ENCODE data around the gene GGT5.
"Not testable (repeated sequence)": the region's sequence is repeated elsewhere in the genome, so short reads cannot be mapped to it uniquely, and the experiment has no call there.

Gene GGT5

DNA sequence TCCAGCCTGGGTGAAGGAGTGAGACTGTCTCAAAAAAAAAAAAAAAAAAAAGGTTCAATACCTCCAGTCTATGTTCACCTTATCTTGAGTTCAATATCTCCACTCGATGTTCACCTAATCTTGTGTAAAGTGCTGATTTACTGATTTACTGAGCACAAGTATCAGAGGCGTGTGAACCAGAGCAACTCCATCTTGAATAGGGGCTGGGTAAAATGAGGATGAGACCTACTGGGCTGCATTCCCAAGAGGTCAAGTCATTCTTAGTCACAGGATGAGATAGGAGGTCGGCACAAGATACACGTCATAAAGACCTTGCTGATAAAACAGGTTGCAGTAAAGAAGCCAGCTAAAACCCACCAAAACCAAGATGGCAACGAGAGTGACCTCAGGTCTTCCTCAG lies 41.0 kb downstream of the GGT5 start:
- DNase-seq (ENCODE audit: low read depth, low spot score): not testable (repeated sequence)

DNA sequence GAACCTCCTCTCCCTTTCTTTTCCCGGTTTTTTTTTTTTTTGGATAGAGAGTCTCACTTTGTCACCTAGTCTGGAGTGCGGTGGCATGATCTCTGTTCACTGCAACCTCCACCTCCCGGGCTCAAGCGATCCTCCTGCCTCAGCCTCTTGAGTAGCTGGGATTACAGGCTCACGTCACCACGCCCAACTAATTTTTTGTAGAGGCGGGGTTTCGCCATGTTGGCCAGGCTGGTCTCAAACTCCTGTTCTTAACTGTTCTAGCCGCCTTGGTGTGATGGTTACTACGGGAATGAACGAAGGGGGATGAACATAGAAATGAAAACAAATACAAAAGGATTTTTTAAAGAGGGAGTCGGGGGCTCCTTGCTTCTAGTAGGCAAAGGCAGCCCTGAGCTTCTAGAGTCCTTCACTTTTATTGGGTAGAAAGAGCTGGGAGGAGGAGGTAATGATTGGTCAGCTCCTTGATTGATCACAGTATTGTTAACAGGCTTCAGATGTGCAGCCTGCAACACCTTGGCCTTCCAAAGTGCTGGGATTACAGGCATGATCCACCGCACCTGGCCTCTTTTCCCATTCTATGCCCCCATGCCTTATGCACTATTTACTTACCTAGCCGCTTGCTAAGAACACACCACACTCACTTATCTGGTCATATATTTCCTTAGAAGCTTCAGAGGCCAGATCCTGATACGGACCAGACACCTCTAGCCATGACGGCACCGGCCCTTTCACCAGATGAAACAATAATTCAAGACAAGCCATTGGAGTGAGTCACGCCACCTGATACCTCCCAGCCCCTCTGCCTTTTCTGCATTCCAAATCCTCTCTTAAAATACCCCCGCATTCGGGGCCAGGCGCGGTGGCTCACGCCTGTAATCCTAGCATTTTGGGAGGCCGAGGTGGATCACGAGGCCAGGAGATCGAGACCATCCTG lies 42.9 kb downstream of the GGT5 start:
- no peak for DNase-seq (ENCODE audit: low read depth, low spot score)

DNA sequence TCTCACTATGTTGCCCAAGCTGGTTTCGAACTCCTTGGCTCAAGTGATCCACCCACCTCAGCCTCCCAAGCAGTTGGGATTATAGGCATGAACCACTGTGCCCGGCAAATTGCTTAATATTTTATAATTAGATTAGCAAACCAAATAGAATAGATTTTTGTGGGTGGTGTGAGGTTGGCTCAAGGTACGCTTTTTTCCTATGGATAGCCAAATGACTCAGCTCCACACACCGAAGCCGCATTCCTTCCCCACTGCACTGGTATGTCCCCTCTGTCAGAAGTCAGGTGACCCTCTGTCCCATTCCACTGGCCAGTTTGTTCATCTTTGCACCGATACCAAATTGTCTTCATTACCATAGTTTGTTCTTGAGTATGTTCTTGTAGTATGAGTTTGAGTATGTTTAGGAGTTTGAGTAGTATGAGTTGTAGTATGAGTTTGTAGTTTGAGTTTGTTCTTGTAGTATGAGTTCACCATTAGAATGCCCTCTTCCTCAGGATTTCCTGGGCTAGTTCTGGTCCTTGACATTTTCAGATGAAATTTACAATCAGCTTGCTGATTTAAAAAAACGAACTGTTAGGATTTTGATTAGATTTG lies 44.2 kb downstream of the GGT5 start:
- no peak for DNase-seq (ENCODE audit: low read depth, low spot score)

DNA sequence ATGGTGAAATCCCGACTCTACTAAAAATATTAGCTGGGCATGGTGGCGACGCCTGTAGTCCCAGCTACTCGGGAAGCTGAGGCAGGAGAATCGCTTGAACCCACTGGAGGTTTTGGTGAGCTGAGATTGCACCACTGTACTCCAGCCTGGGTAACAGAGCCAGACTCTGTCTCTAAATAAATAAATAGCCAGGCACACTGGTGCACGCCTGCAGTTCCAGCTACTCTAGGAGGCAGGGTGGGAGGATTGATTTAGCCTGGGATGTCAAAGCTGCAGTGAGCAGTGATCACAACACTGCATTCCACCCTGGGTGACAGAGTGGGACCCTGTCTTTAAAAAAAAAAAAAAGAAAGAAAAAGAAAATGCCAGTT lies 46.2 kb downstream of the GGT5 start:
- no peak for DNase-seq (ENCODE audit: low read depth, low spot score)

DNA sequence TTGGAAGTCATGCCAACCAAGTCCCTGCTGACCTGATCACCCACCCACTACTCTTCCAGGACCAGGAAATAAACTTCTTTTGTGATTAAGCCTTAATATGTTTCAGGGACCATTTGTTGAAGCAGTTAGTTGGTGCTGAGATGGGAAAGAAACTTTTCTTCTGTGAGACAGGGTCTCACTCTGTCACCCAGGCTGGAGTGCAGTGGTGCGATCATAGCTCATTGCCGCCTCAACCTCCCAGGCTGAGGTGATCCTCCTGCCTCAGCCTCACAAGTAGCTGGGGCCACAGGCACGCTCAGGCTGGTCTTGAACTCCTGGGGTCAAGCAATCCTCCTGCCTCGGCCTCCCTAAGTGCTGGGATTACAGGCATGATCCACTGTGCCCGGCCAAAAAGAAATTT lies 53.0 kb downstream of the GGT5 start:
- DNase-seq (ENCODE audit: low read depth, low spot score): no peak

DNA sequence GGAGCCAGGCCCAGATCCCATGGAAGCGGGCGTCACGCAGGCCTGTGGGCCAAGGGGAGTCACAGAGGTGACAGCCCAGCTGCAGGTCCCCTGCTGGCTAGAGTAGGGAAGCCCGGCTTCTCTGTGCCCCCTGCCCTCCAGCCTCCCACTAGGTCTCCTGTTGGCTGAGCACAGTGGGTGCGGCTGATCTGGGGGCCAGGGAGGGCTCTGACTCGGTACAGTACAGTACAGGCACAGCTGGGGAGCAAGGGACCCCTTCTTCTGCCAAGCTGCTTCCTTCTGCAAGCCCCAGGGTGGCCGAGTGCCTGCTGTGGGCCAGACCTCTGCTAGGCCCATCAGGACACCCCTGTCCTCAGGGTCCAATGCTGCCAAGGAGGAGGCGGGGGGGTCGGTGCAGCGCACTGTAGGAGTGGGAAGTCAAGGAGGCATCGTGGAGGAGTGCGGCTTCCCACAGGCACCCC lies 53.5 kb downstream of the GGT5 start:
- no peak for DNase-seq (ENCODE audit: low read depth, low spot score)

- no peak for DNase-seq (ENCODE audit: low read depth, low spot score)
Observed at GRCh38 chr22:24190596-24191208, 54.2 kb downstream of the GGT5 start.

DNA sequence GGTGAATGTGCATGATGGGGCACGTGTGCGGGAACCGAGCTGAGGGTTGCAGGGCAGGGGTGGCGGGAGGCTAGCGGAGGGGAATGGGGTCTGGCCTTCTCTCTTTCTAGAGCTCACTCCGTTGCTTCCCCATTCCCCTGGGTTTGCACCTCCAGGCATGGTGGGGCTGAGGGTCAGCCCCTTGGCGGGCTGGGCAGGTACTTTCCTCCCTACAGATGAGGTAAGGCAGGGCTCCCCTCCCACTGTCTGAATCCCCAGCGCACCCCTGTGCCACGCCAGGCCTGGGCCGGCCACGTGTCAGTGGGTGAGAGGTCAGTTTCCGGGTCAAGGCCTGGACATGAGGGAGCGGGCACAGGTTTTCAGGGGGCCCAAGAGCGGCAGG lies 54.7 kb downstream of the GGT5 start:
- no peak for DNase-seq (ENCODE audit: low read depth, low spot score)

DNA sequence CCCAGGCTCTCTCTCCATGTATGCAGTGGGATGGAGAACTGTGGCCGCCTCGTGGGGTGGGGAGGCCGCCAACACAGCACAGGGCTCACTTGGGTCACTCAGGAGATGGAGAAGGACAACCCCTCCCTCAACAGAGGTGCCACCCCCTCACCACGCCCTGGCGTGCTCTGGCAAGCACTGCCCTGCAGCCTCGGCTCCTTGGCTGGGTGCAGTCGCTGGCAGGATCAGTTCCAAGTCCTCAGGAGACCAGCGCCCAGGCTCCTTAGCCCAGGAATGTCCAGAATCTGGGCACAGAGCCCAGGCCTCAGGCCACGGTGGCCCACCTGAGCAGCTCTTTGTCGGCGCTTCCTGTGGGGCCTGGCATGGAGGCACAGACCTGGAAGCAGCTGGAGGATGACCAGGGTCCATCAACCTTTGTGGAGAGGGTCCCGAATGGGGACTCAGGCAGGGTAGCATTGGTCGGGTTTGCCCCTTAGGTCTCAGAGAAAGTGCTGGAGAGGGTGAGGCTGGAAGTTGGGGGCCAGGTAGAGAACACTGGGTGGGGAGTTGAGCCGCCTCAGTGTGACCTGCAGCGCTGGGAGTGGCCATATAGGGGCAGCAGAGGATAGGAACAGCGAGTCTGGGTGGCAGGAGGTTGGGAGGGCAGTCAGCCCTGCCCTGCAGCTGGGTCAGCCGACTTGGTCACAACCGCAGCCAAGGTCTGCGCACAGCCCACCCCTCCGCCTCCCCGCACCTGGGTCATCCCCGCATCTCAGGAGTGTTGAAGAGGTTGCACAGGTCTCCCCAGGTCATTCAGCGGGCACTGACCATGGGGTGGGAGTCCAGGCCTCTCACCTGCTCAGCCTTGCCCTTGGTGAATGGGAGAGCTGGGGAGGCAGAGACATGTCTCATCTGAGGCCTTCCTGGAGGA lies 55.4 kb downstream of the GGT5 start:
- DNase-seq (ENCODE audit: low read depth, low spot score): no peak

GRCh38 chr22:24188705-24189248 lies 56.1 kb downstream of the GGT5 start:
- no peak for DNase-seq (ENCODE audit: low read depth, low spot score)

GRCh38 chr22:24187731-24188644 lies 56.9 kb downstream of the GGT5 start:
- no peak for DNase-seq (ENCODE audit: low read depth, low spot score)

DNA sequence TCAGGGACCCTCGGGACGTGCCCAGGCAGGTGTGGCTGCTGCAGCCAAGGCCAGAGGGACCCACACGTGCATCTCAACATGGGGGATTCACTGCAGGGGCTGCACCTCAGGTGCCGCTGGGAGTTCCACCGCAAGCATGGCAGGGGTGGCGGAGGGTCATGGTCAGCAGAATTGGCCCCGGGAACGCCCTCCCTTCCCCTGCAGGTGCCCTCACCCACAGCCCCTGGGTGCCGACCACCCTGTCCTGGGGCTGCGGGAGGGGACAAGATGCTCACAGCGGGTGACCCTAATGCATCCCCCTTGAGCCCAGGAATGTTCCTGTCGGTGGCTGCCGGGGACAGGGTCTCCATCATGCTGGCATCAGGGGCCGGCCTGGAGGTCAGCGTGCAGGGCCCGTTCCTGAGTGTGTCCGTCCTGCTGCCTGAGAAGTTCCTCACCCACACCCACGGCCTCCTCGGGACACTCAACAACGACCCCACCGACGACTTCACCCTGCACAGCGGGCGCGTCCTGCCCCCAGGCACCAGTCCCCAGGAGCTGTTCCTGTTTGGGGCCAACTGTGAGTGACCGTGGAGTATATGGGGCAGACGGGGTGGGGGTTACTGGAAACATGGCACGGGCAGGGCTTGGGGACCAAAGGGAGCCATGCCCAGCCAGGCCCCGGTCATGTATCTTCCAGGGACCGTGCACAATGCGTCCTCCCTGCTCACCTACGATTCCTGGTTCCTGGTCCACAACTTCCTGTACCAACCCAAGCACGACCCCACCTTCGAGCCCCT lies 57.8 kb downstream of the GGT5 start:
- DNase-seq (ENCODE audit: low read depth, low spot score): no peak

GRCh38 chr22:24186352-24186740 lies 58.5 kb downstream of the GGT5 start:
- DNase-seq (ENCODE audit: low read depth, low spot score): no peak

- DNase-seq (ENCODE audit: low read depth, low spot score): no peak
Observed at GRCh38 chr22:24185501-24186351, 59.2 kb downstream of the GGT5 start.

GRCh38 chr22:24185001-24185500 lies 59.8 kb downstream of the GGT5 start:
- no peak for DNase-seq (ENCODE audit: low read depth, low spot score)

DNA sequence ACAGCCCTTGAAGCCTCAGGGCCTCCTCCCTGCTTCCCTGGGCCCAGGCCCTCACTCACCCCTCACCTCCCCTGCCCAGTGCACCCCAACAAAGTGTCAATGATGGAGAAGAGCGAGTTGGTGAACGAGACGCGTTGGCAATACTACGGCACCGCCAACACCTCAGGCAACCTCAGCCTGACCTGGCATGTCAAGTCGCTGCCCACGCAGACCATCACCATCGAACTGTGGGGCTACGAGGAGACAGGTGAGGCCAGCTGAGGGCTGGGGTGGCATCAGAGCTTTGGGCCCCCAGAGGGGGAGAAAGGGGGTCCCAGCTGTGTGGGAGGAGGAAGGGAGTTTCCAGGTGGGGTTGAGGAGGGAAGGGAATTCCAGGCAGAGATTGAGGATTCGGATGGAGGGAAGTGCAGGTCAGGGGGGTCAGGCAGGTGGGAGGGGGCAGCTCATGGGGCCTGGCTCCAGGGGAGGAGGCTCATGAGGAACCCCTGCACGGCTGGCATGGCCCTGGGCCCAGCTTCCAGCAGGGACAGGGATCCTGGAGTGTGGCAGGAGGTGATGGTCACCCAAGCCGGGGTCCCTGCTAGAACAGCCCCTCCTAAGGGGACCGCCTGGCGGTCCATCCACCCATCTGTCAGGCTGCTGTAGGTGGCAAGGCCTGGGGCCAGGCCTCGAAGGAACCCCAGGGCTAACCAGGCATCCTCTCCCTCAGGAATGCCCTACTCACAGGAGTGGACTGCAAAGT lies 60.7 kb downstream of the GGT5 start:
- no peak for DNase-seq (ENCODE audit: low read depth, low spot score)

DNA sequence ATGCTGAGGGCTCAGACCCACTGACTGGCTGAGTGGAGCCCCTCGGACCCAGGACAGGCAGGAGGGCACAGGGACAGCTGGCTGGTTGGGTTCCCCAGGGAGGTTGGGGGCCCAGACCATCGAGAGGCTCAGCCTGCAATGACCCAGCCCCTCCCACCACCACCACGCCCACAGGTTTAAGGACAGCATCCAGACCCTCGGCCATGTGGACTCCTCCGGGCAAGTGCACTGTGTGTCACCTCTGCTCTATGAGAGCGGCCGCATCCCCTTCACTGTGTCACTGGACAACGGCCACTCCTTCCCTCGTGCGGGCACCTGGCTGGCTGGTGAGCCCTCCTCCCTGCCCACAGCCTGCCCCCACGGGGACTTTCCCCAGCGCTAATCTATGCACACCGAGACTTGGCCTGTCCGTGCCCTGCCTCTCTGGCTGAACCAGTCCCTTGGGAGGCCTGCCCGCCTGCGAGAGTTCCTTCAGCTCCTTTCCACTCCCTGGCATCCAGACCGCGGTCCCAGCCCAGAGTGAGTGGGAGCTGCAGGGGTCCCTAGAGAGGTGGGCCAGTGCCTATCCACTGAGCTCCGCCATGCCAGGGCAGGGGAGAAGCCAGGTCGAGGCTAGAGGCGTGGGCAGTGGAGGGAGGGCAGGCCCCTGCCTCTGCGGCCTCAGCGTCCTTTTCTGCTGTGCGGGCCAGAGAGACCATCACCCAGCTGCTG lies 61.4 kb downstream of the GGT5 start:
- DNase-seq (ENCODE audit: low read depth, low spot score): no peak
